Brain microvascular endothelial cell (primary cell): ENCODE measurements around the gene ADGRA1.

ENCODE experiments used
- DNase-seq: peaks from one replicate; pipeline ENCODE4 v3.0.0-alpha.2; 2020
- H3K27ac ChIP-seq: fragments of 250-450 bp; sonication (Bioruptor Pico); 2 replicates; pipeline ENCODE4 v1.5.1; 2020; ENCODE audit warnings: mild to moderate bottlenecking, moderate library complexity
- H3K27me3 ChIP-seq: fragments of 250-450 bp; sonication (Bioruptor Pico); replicated peaks from 2 replicates; pipeline ENCODE4 v1.5.1; 2020; ENCODE audit warnings: mild to moderate bottlenecking
- H3K36me3 ChIP-seq: fragments of 250-450 bp; sonication (Bioruptor Pico); replicated peaks from 2 replicates; pipeline ENCODE4 v1.5.1; 2020; ENCODE audit warnings: mild to moderate bottlenecking
- H3K4me3 ChIP-seq: 2 replicates; pipeline ENCODE4 v1.5.1; 2011; ENCODE audit warnings: low read depth, mild to moderate bottlenecking, control low read depth, low read length, moderate library complexity
- in situ Hi-C: cut with HindIII; loops from 2 replicates; pipeline ENCODE4 v1.10.0; 2017; ENCODE audit warnings: low sequenced_read_pairs, low pct_ligation_motif_present
- TF ChIP-seq, protein P1 (sequence below): IDR thresholded peaks from 2 replicates; pipeline ENCODE4 v1.5.1; 2011; ENCODE audit warnings: low read depth, mild to moderate bottlenecking, moderate library complexity, low read length, control low read depth, inconsistent platforms; ENCODE audit errors: missing control alignments

The ADGRA1 gene

DNA sequence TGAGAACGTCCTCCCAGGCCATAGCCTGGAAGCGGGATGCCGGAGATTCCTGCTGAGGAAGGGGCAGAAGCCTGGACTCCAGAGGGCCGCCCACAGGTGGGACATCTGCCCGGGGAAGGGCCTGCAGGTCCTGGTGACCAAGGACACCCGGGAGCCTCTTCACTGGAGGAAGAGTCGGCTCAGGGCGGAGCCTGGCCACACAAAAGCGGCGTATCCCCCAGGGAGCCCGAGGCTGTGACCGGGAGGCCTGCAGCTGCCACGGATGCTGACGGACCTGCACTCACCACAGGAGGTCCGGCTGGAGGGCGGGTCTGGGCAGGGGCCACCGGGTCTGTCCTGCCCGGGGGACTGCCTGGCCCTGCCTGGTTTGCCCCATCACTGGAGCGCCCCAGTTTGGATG is 15.5 kb upstream of the ADGRA1 start:
- DNase-seq, result no peak
- in situ Hi-C loops, result no loop called here
- H3K4me3 ChIP-seq, result no peak overlapping the region
- TF ChIP-seq, protein P1, sequence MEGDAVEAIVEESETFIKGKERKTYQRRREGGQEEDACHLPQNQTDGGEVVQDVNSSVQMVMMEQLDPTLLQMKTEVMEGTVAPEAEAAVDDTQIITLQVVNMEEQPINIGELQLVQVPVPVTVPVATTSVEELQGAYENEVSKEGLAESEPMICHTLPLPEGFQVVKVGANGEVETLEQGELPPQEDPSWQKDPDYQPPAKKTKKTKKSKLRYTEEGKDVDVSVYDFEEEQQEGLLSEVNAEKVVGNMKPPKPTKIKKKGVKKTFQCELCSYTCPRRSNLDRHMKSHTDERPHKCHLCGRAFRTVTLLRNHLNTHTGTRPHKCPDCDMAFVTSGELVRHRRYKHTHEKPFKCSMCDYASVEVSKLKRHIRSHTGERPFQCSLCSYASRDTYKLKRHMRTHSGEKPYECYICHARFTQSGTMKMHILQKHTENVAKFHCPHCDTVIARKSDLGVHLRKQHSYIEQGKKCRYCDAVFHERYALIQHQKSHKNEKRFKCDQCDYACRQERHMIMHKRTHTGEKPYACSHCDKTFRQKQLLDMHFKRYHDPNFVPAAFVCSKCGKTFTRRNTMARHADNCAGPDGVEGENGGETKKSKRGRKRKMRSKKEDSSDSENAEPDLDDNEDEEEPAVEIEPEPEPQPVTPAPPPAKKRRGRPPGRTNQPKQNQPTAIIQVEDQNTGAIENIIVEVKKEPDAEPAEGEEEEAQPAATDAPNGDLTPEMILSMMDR, result no peak
- no peaks in the 10 kb centered on the region for H3K36me3 ChIP-seq
- H3K27me3 ChIP-seq, result peaks cover 11% of the 10 kb centered on the region
- no peak overlapping the region for H3K27ac ChIP-seq

DNA sequence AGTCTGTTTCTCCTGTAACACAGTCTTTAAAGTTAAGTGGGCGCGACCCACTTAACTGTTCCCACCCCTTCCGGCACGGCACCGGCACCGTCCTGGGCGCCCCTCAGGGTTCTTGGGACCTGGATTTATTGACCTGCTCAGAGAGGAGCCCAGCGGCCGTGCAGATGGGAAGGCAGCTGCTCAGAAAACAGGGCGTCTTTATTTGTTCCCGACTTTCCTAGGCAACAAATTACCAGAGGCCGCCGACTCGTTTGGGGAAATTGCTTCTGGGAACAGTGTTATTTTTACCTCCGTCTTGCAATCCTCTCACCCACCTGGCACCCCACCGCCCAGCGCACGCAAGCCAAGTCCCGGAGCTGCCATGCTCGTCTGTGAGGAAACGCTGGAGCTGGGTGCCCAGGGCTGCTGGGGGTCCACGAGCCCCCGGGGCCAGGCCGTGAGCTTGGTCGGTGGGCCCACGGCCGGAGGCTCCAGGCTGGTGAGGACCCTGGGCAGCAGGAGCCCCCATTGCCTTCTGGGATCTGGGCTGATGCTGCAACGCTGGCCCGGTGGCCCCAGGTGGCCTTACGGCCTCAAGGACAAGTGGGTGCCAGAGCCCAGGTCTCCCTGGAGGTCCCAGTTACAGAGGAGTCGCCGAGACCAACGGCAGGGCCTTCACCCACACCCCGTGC is 14.9 kb upstream of the ADGRA1 start:
- H3K27me3 ChIP-seq, result peaks cover 10% of the 10 kb centered on the region
- TF ChIP-seq, protein P1, result no peak
- in situ Hi-C loops, result no loop called here

DNA sequence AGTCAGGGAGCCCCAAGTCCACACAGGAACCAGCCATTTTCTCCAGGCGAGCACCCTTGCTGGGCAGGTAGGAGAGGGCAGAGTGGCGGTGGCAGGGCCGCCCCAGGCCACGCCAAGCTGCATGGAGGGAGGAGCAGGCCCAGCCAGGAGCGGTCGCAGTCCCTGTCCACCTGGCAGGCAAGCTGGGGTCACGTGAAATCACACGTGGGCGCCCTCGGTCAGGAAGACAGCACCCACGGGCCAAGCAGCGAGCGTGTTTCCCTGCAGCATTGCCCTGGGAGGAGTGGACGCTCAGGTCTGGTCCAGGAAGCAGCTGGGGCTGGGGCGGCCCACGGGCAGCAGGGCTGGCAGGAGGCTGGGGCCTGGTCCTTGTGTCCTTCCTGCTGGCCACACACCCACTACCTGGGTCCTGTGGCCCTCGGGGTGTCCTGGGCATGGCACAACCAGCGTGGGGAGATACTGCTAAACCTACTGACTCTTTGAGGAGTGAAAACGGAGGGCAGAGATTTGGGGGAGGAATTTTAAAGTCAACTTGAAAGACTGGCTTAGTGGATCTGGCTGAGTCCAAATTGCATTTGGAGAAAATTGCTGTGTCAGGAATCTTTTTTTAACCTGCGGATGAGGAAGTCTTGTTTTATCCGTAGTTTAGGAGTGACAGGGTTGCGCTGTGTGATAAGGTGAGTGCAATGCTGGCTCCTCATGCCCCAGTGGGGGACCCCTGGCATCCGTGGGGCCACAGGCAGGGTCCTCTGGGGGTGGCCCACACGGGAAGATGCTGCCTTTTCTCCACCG is 12.2 kb upstream of the ADGRA1 start:
- TF ChIP-seq, protein P1, result no peak
- in situ Hi-C loops, result no loop called here
- Histone ChIP-seq H3K27me3 (no peaks in the 10 kb centered on the region), H3K27ac (no peak overlapping the region), H3K36me3 (no peaks in the 10 kb centered on the region), H3K4me3 (no peak overlapping the region)
- DNase-seq, result no peak

More for the DNA sequence above, 14.9 kb upstream of the ADGRA1 start:
- Histone ChIP-seq H3K36me3 (no peaks in the 10 kb centered on the region), H3K4me3 (no peak overlapping the region), H3K27ac (no peak overlapping the region)
- DNase-seq, result no peak

DNA sequence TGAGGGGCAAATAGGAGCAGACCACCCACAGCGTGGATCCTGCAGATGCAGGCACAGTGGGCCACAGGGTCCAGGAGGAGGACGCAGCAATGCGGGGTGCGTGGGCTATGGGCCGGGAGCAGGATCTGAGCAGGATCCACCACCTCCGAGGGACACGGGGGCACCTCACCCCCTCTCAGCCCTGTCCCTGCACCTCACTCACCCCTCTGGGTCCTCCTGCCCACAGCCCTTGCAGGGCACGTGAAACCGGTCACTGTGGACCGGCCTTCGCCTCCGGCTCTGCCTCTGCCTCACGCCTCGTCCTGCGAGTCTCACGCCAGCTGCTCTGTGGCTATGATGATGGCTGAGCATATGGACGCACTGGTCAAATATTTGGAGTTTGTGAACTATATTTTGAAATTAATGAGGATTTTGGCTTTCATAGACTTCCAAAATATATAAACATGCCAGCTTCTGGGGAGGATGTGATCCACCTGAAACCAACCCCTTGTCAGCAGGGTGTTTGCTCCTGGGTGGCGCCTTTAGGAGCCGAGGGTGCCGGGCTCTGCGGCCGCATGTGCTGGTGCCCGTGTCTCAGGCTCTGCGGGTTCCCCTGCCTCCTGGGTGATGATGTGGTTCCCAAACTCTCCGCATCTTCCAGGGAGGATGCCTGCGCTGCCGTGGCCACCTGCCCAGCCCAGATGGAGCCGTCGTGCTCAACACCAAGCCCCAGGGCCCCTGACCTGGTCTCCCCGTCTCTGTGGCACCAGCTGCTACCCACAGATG is 11.3 kb upstream of the ADGRA1 start:
- in situ Hi-C loops, result no loop called here
- DNase-seq, result no peak
- TF ChIP-seq, protein P1, result no peak
- H3K36me3 ChIP-seq, result no peaks in the 10 kb centered on the region
- H3K27me3 ChIP-seq, result no peaks in the 10 kb centered on the region
- H3K4me3 ChIP-seq, result no peak overlapping the region
- no peak overlapping the region for H3K27ac ChIP-seq

DNA sequence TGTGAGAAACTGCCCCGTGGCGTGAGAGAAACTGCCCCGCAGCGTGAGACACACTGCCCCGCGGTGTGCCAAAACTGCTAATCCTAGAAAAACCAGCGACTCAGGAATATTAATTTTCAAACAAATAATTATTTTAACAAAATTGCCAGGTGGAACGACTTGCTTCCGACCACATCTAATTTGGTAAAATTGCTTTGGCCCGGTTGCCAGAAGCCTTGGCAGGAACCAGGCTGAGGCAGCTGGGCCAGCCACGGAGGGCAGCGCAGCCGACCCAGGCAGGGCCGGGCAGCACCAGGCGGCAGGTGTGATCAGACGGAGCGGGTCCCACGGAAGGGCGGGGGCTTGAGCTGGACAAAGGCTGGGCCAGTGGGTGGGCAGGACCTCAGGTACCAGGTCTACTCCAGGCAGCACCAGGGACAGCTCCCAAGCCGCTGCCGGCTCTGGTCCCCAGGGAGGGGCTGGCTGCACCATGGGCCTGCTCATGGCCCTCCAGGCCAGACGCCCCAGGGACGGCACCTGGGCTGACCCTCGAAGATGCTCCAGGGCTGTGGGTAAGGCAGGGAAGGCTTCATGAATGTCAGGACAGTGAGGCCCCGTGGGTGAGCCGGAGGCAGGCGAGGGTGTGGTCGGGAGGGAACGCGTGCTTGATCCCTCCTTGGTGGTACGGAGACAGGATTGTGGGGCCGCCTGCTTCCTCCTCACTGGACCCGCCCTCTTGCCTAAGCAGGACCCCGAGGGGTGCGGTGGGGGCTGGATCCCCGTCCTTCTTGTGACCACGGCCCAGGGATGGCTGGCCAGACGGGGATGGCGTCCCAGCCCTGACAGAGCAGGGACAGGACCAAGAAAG is 7.7 kb upstream of the ADGRA1 start:
- TF ChIP-seq, protein P1, result no peak
- Histone ChIP-seq H3K4me3 (no peak overlapping the region), H3K27me3 (no peaks in the 10 kb centered on the region), H3K27ac (no peak overlapping the region), H3K36me3 (no peaks in the 10 kb centered on the region)
- in situ Hi-C loops, result no loop called here
- DNase-seq, result no peak
